ENCODE measurements around the gene BBIP1.

Gene BBIP1

GRCh38 chr10:110861930-110862649 is 56.9 kb downstream of the BBIP1 start:
- FAIRE-seq: no peak

- no peak for FAIRE-seq
Measured at GRCh38 chr10:110861476-110861875, 57.5 kb downstream of the BBIP1 start.

GRCh38 chr10:110860576-110861241 is 58.3 kb downstream of the BBIP1 start:
- FAIRE-seq: no peak

- FAIRE-seq: no peak
Measured at GRCh38 chr10:110859973-110860376, 59.0 kb downstream of the BBIP1 start.

GRCh38 chr10:110859206-110859972 is 59.6 kb downstream of the BBIP1 start:
- no peak for FAIRE-seq

- no peak for FAIRE-seq
Measured at GRCh38 chr10:110858297-110858934, 60.6 kb downstream of the BBIP1 start.

- no peak for FAIRE-seq
Measured at GRCh38 chr10:110857265-110858171, 61.5 kb downstream of the BBIP1 start.

GRCh38 chr10:110853921-110854605 is 64.9 kb downstream of the BBIP1 start:
- FAIRE-seq: no peak

- no peak for FAIRE-seq
Measured at GRCh38 chr10:110852947-110853346, 66.0 kb downstream of the BBIP1 start.

- FAIRE-seq: no peak
Measured at GRCh38 chr10:110852255-110852896, 66.6 kb downstream of the BBIP1 start.

GRCh38 chr10:110851020-110851612 is 67.9 kb downstream of the BBIP1 start:
- no peak for FAIRE-seq

GRCh38 chr10:110850099-110850498 is 68.9 kb downstream of the BBIP1 start:
- no peak for FAIRE-seq
